Nucleus accumbens (tissue), 56 donors: ENCODE results near the gene TUT1.
"Not testable (repeated sequence)": the region's sequence is repeated elsewhere in the genome, so short reads cannot be mapped to it uniquely, and the experiment has no call there.

Experiments
- DNase-seq, 56 donors: peaks; one replicate each; lab custom pipeline; 2025; lab: John Stamatoyannopoulos, UW

TUT1 gene

DNA sequence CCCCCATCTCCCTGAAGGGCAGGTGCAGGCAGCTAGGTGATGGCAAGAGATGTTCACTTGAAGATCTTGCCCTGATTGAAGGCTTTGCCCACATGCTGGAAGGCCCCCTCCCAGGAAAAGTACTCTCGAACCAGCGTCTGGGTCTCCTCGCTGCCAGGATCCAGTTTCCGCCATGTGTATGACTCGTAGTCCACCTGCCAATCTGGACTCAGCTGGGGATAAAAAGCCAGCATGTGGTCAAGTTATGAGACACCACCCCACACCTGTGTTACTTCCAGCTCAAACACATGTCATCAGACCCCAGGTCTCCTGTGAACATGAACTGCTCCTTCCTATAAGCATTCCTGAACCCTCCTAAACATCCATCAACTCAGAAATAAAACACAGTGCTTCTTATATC, 31.7 kb downstream of the TUT1 start:
- not testable (repeated sequence) for DNase-seq

DNA sequence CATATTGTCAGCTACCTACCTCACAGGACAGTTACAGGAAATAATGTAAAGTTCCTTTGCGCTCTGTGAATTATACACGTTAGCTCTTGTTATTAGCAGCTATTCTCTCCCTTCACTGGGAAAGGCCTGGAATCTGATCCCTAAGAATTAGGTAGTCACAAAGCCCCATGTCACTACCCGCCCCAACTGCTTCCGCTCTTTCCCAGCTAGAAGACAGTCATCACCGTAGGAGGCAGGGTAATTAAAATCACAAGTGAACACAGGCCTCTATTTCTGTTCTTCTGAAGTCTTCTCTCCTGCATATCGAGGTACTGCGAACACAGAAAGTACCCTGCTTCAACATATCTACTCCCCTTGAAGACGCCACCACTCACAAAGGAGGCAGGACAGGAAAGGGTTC, 32.1 kb downstream of the TUT1 start:
- DNase-seq = peak in 20 of 56 donors; percentile 17 to 75 (median 35)

DNA sequence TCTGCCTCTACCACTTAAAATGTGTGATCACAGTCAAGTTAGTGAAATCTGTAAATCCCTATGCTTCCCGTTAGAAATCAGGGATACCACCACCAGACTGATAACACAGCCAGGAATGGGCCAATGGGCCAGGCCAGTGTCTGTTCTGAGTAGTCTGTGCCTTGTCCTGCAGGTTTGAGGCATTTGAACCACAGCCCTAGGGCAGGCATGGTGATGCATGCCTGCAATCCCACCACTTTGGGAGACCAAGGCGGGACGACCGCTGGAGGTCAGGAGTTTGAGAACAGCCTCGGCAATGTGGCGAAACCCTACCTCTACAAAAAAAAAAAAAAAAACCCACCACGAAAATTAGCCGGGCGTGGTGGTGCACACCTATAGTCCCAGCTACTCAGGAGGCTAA, 32.7 kb downstream of the TUT1 start:
- no peak for DNase-seq

DNA sequence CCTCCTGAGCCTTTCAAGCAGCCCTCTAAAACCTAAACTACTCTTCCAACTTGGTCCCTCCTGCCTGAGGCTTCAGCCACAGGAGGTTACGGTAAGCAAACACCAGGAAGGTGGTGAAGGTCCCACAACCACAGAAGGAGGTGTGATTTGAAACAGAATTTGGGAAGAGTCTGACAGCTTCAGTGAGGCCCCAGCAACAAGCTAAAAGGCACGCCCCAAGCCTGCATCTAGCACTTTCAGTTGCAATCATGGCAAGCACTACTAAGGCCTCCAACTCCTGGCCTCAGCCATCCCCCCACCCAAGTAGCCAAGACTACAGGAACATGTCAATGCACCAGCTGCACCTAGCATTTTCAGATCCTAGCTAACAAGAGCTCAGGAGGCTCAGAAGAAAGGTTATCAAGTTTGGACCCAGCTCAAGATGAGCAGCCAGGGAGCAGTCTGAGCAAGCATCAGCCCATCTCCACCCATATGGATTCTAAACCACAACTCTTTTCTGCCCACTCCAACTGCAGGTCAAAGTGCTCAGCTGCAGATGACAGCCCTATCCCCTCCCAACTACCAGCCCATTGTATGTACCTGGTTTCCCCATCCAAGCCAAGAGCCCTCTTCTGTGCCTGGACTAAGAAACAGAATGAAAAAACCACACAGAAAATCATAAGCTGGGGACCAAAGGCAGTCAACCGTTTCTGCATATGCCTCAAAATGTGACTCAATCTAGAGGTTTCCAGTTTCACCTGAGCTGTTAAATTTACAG, 34.3 kb downstream of the TUT1 start:
- DNase-seq = no peak

DNA sequence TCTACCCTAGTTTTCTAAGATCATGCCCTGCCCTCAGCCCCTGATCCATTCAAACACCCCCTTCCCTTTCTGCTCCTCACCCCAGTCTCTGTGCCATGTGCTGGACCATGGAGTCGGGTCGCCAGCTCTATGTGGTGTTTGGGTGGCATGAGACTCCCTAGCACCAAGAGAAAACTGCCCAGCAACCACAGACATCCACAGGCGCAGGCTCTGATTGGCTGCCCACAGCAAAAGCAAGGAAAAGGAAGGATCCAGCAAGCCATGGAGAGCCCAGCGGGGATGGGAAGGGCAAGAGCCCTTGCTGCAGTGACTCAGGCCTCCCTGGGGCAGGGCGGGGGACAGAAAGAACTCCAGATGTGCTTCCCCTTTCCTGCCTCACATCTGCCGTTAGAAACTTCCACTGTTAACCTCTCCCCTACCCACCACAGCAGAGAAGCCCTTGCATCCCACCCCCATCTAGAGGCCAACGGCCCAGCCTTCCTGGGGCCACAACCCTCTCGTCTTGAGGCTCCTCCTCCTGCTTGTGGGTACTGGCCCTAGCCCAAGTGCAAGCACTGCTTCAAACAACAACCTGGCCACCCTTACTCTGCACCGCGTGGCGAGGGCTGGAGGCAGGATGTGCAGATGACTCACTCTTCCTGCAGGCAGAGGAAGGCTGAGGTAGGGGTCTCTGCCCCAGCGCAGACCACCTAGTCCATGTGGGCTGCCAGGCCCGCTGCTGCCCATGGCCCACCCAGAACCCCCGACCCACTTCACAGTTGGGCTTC, 35.0 kb downstream of the TUT1 start:
- peak in 43 of 56 donors; percentile 14 to 82 (median 46) for DNase-seq

DNA sequence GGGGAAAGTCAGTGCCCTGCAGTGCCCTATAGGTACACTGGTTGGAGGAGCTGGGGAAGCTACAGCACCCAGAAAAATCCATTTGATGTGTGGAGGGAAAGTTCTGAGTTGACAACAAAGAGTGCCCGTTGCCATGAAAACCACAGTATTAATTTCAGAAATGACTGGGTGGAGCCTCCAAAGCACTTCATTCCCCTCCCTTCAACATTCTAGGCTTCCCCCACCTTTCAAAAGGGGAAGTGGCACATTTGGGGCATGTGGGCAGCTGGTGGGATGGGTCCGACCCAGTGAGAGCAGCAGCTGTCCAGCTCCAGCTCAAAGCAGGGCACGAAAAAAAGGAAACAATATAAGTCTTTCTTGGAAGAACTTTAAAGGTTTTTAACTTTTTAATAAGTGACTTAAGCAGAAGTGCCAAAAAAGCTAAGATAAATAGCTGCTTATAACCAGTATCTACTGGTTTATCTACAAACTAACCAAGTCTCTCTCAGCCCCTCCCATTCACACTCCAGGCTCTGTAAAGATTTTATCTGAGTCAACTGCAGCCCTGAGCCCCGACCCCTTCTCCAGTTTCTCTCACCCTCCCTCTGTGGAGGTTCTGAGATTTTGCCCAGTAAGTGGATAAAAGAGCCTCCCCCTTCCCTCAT, 35.7 kb downstream of the TUT1 start:
- DNase-seq = peak in 2 of 56 donors; percentile 16 to 17

DNA sequence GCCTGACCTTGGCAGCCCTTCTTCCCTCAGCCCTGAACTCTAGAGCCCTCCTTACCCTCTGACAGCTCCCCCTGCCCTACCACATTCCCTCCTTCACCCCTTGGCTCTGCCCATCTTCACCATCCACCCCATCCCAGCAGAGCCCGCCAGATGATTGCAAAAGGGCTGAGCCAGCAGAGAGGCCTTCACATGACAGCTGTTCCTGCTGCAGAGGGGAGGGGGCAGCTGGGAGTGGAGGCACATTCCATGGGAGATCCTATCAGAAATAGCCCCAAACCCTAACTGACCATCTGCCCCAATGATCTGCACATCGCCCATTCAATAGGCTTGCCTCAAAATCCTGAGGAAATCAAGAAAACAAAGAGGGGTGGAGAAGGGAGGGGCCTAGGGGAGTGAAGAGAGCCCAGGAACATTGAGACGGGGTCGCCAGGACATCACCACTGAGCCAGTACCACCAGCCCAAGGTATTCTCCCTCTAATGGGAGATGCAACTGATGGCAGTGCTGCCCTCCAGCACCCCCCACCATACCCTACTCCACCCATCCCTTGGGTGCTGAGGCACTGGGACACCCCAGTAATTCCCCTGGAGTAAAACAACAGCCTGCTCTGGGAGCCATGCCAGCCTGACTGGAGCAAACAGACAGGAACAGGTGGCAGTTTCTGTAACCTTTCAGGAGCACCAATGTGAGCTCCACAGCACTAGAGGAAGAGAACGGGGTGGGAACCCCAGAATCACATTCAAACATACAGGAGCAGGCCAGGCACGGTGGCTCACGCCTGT, 36.7 kb downstream of the TUT1 start:
- no peak for DNase-seq

DNA sequence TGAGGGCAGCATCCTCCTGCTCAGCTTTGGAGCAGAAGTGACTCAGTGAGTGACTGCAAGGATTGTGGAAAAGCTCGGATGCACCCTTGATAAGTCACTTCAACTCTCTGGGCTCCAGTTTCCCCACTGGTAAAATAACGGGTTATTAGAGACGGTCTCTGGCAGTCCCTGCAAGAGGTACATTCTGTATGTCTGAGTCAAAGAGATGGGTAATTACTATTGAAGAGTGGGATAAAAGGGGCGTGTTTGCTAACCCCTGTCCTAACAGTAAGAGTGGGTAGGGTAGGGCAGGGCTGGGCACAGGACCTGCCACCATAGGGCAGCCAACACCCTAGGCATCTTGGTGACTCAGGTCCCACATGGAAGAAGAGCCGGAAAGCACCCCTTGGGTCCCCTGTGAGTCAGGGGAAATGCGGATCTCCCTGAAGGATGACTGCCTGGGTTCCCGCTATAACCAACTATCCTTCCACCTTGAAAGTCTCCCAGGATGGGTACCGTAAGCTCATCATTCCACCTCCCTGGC, 37.4 kb downstream of the TUT1 start:
- no peak for DNase-seq

DNA sequence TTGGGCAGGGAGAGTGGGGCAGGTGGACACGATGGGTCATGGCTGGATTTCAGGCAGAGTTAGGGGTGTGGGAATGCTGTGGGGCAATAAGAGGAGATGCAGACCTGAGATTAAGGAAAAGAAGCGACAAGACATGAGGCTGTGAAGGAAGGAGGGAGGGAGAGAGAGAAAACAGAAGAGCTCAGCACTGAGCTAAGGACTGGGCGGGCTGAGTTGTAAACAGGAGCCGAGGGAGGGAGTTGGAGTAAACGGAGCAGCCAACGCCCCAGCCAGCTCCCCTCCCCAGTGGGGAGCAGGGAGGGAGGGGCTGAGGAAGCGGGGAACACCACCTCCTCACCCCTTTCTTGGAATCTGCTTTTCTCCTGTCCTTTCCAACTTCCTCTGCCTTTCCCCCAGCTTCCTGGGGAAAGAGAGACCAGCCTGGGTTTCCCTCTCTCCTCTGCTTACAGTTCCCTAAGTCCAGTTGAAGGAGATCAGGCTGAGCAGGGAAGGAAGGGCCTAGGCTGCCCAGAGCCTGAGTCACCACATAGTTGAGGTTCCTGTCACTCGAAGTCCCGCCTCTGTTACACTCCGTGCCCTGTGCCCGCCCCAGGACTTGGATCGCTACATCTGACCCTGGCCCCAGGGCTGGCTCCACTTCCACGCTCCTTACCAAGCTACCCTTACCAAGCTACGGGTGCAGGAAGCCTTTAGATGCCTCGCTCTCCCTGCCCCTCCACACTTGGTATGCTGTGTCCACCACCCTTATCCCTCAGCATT, 38.1 kb downstream of the TUT1 start:
- DNase-seq = peak in 19 of 56 donors; percentile 15 to 65 (median 37)

DNA sequence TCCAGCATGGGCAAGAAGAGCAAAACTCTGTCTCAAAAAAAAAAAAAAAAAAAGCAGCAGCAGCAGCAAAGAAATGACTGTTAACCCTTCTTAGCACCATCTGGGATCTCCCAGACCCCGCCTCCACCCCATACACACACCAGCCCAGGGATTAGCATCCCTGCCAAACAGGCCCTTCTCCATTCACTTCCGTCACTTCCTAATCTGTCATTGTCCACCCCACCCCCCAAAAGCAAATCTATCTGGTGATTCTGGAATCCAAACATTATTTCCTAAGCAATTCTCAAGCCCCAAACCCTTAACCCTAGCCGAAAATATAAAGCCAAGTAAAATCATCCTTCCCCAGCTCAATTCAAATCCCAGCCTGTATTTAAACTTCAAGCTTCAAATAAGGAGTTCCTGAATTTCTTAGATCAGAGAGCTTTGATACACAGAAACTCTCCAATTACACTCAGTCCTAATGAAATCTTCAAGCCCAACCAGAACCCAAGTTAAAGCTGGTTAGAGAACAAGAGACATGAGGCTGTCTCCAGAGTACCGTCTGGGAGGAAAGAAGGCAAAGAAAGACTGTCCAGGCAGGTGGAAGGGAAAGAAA, 38.7 kb downstream of the TUT1 start:
- no peak for DNase-seq

DNA sequence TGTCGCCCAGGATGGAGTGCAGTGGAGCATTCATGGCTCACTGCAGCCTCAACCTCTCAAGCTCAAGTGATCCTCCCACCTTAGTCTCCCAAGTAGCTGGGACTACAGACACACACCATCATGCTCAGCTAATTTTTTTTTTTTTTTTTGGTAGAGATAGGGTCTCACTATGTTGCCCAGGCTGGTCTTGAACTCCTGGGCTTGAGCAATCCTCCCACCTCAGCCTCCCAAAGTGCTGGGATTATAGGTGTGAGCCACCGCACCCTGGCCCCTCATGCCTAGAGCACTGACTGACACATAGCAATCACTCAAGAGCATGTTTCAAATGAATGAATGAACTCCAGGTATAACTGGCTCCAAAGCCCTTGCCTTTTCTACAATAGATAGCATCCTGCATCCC, 40.8 kb downstream of the TUT1 start:
- DNase-seq = not testable (repeated sequence)

DNA sequence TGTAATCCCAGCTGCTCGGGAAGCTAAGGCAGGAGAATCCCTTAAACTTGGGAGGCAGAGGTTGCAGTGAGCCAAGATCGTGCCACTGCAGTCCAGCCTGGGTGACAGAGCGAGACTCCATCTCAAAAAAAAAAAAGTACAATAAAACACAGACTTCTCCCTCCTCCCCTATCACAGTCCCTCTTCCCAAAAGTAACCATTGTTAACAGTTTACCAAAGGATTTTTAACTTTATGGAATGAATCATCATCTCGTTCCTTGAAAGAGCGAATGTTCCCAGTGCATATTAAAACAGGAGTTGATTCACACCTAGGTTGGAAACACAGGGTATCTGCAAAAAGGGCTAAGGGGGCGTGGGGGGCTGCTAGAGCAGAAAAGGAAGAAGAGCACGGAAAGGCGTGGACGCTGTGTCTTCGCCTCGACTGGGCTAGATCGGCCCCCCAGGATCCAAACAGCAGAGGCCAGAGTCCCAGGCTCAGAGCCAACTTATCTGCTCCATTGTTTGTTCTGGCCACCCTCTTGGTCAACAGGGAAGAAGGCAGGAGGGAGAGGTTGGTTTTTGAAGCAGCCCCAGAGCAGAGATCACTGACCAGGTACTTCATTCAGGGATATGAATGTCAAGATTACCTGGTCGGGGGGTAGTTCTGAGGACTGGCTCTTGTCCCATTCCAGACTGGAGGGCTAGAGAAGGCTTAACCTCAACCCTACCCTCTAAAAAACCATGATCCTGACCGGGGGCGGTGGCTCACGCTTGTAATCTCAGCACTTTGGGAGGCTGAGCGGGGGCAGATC, 42.6 kb downstream of the TUT1 start:
- no peak for DNase-seq

DNA sequence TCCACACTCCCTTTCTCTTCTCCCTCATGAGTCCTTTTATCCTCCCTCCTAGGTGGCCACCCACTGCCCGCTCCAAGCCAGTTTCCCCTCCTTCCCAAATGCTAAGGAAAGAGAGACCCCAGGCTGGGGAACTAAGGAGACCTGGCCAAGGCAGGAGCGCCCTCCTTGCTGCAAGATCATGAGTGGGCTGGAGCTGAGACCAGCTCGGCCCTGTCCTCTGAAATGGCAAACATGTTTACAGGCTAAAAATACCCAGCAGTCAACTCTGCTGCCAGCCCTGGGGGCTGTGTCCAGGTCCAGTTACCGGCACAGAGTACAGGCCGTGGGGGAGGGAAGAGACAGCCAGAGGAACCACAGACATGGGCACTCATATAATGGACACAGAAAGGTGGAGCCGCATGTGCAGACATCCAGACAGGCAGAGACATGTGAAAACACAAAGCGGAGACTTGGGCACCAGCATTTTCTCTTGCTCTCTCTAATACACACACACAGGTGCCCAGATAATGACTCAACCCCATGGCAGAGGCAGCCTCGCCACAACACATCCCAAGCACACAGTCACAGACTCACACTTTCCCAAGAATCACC, 43.5 kb downstream of the TUT1 start:
- no peak for DNase-seq

DNA sequence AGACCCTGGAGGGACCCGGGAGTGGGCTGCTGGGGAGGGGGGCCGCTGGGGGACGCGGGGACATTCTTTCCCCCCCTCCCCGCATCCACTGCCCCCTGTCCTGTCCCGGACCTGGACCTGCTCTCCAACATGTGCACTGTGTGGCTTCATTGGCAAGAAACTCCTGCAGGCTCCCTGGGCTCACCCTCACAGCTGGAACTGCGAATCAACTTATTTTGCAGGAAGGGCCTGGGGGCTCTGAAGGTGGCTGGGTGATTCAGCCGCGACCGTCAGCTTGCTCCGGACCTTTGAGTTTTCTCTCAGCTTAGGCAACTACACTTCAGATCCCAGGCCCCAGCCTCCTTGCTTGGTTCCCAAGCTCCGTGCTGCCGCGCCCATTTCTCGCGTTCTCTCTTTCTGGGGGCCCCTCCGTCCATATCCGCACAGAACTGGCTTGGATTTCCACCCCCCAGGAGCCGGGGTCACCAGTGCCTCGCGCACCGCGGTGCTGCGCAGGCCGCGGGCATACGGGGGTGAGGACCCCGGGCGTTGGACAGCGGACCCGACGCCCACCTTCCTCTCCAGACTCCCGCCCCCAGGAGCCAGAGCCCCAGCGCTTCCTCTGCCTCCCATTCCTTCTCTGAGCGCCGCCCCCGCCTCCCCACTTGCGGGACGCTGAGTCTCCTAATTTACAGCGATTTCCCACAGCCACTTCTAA, 44.2 kb downstream of the TUT1 start:
- no peak for DNase-seq

DNA sequence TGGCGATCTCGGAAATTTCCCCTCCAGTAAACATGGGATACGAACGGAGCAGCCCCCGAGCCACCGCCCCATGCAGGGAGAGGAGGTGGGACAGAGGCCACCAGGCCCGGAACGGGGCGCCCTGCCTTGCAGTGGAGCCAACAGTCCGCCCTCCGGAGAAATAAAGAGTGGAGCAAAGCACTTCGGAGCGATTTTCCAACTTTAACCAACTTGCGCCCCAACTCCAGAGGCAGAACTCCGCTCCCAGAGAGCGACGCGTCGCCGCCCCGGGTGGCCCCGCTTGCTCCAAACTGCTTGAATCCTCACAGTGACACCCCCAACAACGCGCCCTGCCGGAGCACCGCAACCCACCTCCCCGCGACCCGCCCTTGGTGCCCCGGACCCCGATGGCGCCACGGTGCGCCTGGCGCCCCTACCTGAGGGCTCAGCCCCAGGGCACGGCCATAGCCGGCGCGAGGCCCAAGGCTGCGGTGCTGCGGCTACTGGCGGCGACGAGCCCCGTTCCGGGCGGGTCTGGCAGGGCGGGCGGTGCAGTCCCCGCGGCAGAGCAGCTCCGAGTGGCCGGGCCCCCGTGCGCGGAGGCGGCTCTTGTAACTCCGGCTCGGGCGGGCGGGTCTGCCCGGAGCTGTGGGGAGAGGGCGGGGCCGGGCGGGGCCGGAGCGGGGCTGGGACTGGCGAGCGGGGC, 44.9 kb downstream of the TUT1 start, which contains the start of gene AHNAK:
Gene AHNAK, minus strand, starts transcription at position 563 of the 685 bp plus-strand sequence. CDS start 10,708 bp downstream, outside the sequence.
- DNase-seq = peak in 13 of 56 donors; percentile 16 to 65 (median 33)

DNA sequence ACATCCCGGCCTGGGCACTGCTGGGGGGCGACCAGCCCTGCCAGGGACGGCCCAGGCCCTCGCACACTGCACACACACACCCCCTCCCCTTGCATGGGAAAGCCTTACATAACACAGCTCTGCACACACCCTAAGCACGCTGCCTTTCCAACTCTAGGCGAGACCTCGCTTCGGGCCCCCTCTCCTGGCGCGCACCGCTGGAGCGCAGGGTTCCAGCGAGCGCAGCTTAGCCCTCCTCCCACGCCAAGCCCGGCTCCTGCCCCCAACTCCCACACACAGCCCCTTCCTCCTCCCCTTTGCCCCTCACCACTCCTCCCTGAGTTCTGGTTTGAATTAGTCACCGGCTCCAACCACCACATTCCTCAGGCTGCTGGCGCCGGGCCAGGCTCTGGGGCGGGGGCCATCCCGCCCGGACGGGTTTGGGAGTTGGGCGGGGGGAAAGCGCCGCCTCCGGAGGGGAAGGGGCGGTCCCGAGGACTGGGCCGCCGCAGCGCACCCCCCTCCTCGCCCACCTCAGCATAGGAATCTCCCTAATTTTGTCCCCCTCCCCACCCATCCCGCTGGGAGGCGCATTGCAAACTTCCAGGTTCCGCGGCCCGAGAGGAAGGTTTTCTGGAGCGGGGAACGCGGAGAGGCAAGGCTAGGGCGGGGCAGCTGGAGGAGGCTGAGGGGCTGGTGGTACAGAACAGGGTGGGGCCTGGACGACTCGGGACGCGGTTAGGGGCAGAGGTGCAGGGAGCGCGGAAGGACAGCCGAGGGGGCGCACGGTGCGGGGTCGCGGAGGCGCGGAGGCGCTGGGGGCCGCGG, 45.7 kb downstream of the TUT1 start:
- DNase-seq = peak in 30 of 56 donors; percentile 17 to 78 (median 44)
